ENCODE measurements around the gene ARRDC1. TPM values are rescaled to one million over a fixed set of nuclear protein-coding genes. Genes with fewer than 3 reads are reported as not detected.

The ARRDC1 gene
- total and polyA plus RNA-seq, 9 of the 15 experiments (the other 6 are each of a cell fraction or from before 2014, with no cell fraction given): 0.21 to 45.3 (median 18.6) TPM

GRCh38 chr9:137578518-137579258 lies 26.8 kb upstream of the ARRDC1 start, which contains the start of gene DPH7 (continued):
- TF ChIP-seq KAT7 (CRISPR knock-in tag; IDR thresholded peaks at IDR 0.05; ENCODE audit: borderline replicate concordance): no peak; the same call in 1 of the 2 replicates
- peak; percentile 80 to 92; a peak in 3 of 4 replicates for TF ChIP-seq MNT (conservative IDR thresholded peaks at IDR 0.05)
- TF ChIP-seq ETS1 (conservative IDR thresholded peaks at IDR 0.05; ENCODE audit: control insufficient read depth, low read depth, low read length): peak; percentile 89
- no peak for TF ChIP-seq PHTF2 (CRISPR knock-in tag; IDR thresholded peaks at IDR 0.05)
- TF ChIP-seq RBM15 (IDR thresholded peaks at IDR 0.05; ENCODE audit: insufficient read depth, low read length): no peak
- TF ChIP-seq ATF6 (CRISPR knock-in tag; IDR thresholded peaks at IDR 0.05): no peak; the same call in 1 of the 2 replicates
- TF ChIP-seq ZC3H4 (CRISPR knock-in tag; IDR thresholded peaks at IDR 0.05; ENCODE audit: borderline replicate concordance): no peak
- TF ChIP-seq LEF1 (IDR thresholded peaks at IDR 0.05): no peak
- no peak for TF ChIP-seq ZNF354B (CRISPR knock-in tag; IDR thresholded peaks at IDR 0.05)
- no peak for TF ChIP-seq PURB (CRISPR knock-in tag; IDR thresholded peaks at IDR 0.05; ENCODE audit: low read depth)
- no peak for TF ChIP-seq SPI1 (IDR thresholded peaks at IDR 0.05; ENCODE audit: borderline replicate concordance, low read depth, low read length)
- TF ChIP-seq FOXA1 (IDR thresholded peaks at IDR 0.05; ENCODE audit: borderline replicate concordance): no peak
- no peak for TF ChIP-seq ZNF347 (CRISPR knock-in tag; IDR thresholded peaks at IDR 0.05; ENCODE audit: low read depth)
- peak; percentile 72 for TF ChIP-seq ZNF316 (IDR thresholded peaks at IDR 0.05)
- TF ChIP-seq NFIC (IDR thresholded peaks at IDR 0.05): peak; percentile 25; the same call in 1 of the 2 replicates
- TF ChIP-seq CREM (IDR thresholded peaks at IDR 0.05; ENCODE audit: low read depth): peak; percentile 91
- TF ChIP-seq TOE1 (IDR thresholded peaks at IDR 0.05; ENCODE audit: borderline replicate concordance): 0 out of 2 replicates have a peak, but pooled peaks have one; percentile 49
- 0 out of 2 replicates have a peak, but pooled peaks have one; percentile 8 for TF ChIP-seq TOE1 (CRISPR knock-in tag; IDR thresholded peaks at IDR 0.05; ENCODE audit: borderline replicate concordance, low read depth)
- peak; percentile 78 to 81 for TF ChIP-seq NRF1 (conservative IDR thresholded peaks at IDR 0.05 in 1 of 2, IDR thresholded peaks at IDR 0.05 in 1 of 2)
- peak; percentile 69 for TF ChIP-seq L3MBTL2 (IDR thresholded peaks at IDR 0.05)
- no peak for TF ChIP-seq PTRF (tag; IDR thresholded peaks at IDR 0.05)
- TF ChIP-seq KDM2B (CRISPR knock-in tag; IDR thresholded peaks at IDR 0.05): peak; percentile 12; the same call in 1 of the 2 replicates
- TF ChIP-seq YY1 (IDR thresholded peaks at IDR 0.05; ENCODE audit: borderline replicate concordance in 1 of 3, control insufficient read depth in 1 of 3, extremely low read depth in 1 of 3, insufficient read depth in 3 of 3, insufficient read length in 1 of 3, insufficient replicate concordance in 2 of 3, low read depth in 1 of 3, low read length in 2 of 3): peak in 2 of 3 experiments; percentile 61 to 68
- TF ChIP-seq HDAC8 (tag; IDR thresholded peaks at IDR 0.05): peak; percentile 36; the same call in 1 of the 2 replicates

Data from K562 (cell line).